DND-41 (cell line): ENCODE results near the gene HEYL.

Experiments used
- ATAC-seq: fragments of 200-7000 bp; cut with Tn5 transposase; 3 replicates; pipeline ENCODE4 v1.9.1; 2021; ENCODE audit warnings: low read depth; ENCODE audit not compliant: insufficient read depth
- DNase-seq: peaks from one replicate; pipeline ENCODE4 v3.0.0-alpha.2; 2020
- H2AFZ ChIP-seq: 2 replicates; pipeline ENCODE4 v1.6.0; 2012; ENCODE audit warnings: low read depth, low read length
- H3K27ac ChIP-seq: 2 replicates; pipeline ENCODE4 v1.5.1; 2012; ENCODE audit warnings: low read length, inconsistent platforms
- H3K27me3 ChIP-seq: fragments of 200-600 bp; sonication (generic); 2 replicates; pipeline ENCODE4 v1.6.0; 2012; ENCODE audit warnings: low read length, mild to moderate bottlenecking, inconsistent platforms; ENCODE audit not compliant: insufficient read depth, poor library complexity
- H3K36me3 ChIP-seq: 2 replicates; pipeline ENCODE4 v1.5.1; 2012; ENCODE audit warnings: low read length, inconsistent platforms; ENCODE audit not compliant: insufficient read depth
- H3K4me1 ChIP-seq: 2 replicates; pipeline ENCODE4 v1.5.1; 2012; ENCODE audit warnings: mild to moderate bottlenecking, low read length; ENCODE audit not compliant: insufficient read depth
- H3K4me2 ChIP-seq: 2 replicates; pipeline ENCODE4 v1.6.0; 2012; ENCODE audit warnings: mild to moderate bottlenecking, moderate library complexity, low read length, inconsistent platforms; ENCODE audit not compliant: insufficient read depth
- H3K4me3 ChIP-seq, 2 experiments: fragments of 200-600 bp in 1 of 2; shearing (Covaris generic) in 1 of 2; 2 replicates each; pipeline ENCODE4 v1.5.1; 2012 to 2016; ENCODE audit warnings: inconsistent platforms in 2 of 2, low read length in 2 of 2, mild to moderate bottlenecking in 2 of 2, low read depth in 1 of 2, moderate library complexity in 1 of 2
- H3K79me2 ChIP-seq: 2 replicates; pipeline ENCODE4 v1.6.0; 2012; ENCODE audit warnings: low read length, inconsistent platforms; ENCODE audit not compliant: insufficient read depth
- H3K9ac ChIP-seq: 2 replicates; pipeline ENCODE4 v1.6.0; 2012; ENCODE audit warnings: low read depth, mild to moderate bottlenecking, inconsistent platforms, low read length, moderate library complexity
- H3K9me3 ChIP-seq: 2 replicates; pipeline ENCODE4 v1.5.1; 2012; ENCODE audit warnings: low read length, moderate library complexity, mild to moderate bottlenecking, inconsistent platforms; ENCODE audit not compliant: insufficient read depth, severe bottlenecking
- H4K20me1 ChIP-seq: 2 replicates; pipeline ENCODE4 v1.6.0; 2012; ENCODE audit warnings: low read length; ENCODE audit not compliant: insufficient read depth
- CTCF ChIP-seq: IDR thresholded peaks from 2 replicates; pipeline ENCODE4 v1.5.1; 2012; ENCODE audit warnings: borderline replicate concordance, low read length, moderate library complexity, mild to moderate bottlenecking; ENCODE audit not compliant: poor library complexity, severe bottlenecking; ENCODE audit errors: extremely low read depth
- EZH2 ChIP-seq: IDR thresholded peaks from 3 replicates; pipeline ENCODE4 v1.6.1; 2012; ENCODE audit warnings: borderline replicate concordance, low read depth, mild to moderate bottlenecking, moderate library complexity, low read length, inconsistent platforms; ENCODE audit not compliant: severe bottlenecking

Gene HEYL

GRCh38 chr1:39683591-39684312, 44.3 kb upstream of the HEYL start:
- H2AFZ ChIP-seq = no peak overlapping the region
- H3K4me3 ChIP-seq = no peak overlapping the region
- H3K4me2 ChIP-seq = no peak overlapping the region
- no peaks in the 10 kb centered on the region for H3K4me1 ChIP-seq
- DNase-seq (no peak), ATAC-seq (no peak)
- peaks cover 39% of the 10 kb centered on the region for H3K27me3 ChIP-seq
- no peaks in the 10 kb centered on the region for H3K36me3 ChIP-seq
- H3K27ac ChIP-seq = no peak overlapping the region
- no peak overlapping the region for H3K9ac ChIP-seq
- TF ChIP-seq CTCF (no peak), EZH2 (no peak)
- 0 out of 2 replicates have a peak, but pooled peaks cover 9% of the 10 kb centered on the region for H4K20me1 ChIP-seq
- no peaks in the 10 kb centered on the region for H3K9me3 ChIP-seq
- H3K79me2 ChIP-seq = no peaks in the 10 kb centered on the region

- peaks cover 25% of the 10 kb centered on the region for H3K27me3 ChIP-seq
- H2AFZ ChIP-seq = no peak overlapping the region
- H3K27ac ChIP-seq = no peak overlapping the region
- TF ChIP-seq EZH2 (no peak), CTCF (no peak)
- H3K79me2 ChIP-seq = no peaks in the 10 kb centered on the region
- H3K9ac ChIP-seq = no peak overlapping the region
- no peaks in the 10 kb centered on the region for H3K9me3 ChIP-seq
- H4K20me1 ChIP-seq = 0 out of 2 replicates have a peak, but pooled peaks cover 9% of the 10 kb centered on the region
- no peaks in the 10 kb centered on the region for H3K4me1 ChIP-seq
- no peak for ATAC-seq
- DNase-seq = no peak
- H3K4me2 ChIP-seq = no peak overlapping the region
- no peak overlapping the region for H3K4me3 ChIP-seq
- no peaks in the 10 kb centered on the region for H3K36me3 ChIP-seq
These were observed 42.6 kb upstream of the HEYL start for GRCh38 chr1:39681999-39682398.

GRCh38 chr1:39681294-39681693, 41.9 kb upstream of the HEYL start:
- no peak for ATAC-seq
- H4K20me1 ChIP-seq = 0 out of 2 replicates have a peak, but pooled peaks cover 4% of the 10 kb centered on the region
- no peak overlapping the region for H3K4me2 ChIP-seq
- no peak overlapping the region for H2AFZ ChIP-seq
- H3K9ac ChIP-seq = no peak overlapping the region
- no peak overlapping the region for H3K4me3 ChIP-seq
- H3K79me2 ChIP-seq = no peaks in the 10 kb centered on the region
- H3K27me3 ChIP-seq = peaks cover 18% of the 10 kb centered on the region
- no peaks in the 10 kb centered on the region for H3K4me1 ChIP-seq
- H3K36me3 ChIP-seq = no peaks in the 10 kb centered on the region
- no peak for DNase-seq
- TF ChIP-seq EZH2 (no peak), CTCF (no peak)
- no peaks in the 10 kb centered on the region for H3K9me3 ChIP-seq
- H3K27ac ChIP-seq = no peak overlapping the region
